GM23338 (cell line): Measurements from ENCODE around the gene LRRC28. TPM values are rescaled to one million over a fixed set of nuclear protein-coding genes. Genes with fewer than 3 reads are reported as not detected.

Source experiments
- ATAC-seq: fragments of 200-7000 bp; cut with Tn5 transposase; 3 replicates; pipeline ENCODE4 v1.9.1; 2020
- DNase-seq: peaks from one replicate; pipeline ENCODE4 v3.0.0-alpha.2; 2015; ENCODE audit warnings: low spot score
- H2AFZ ChIP-seq: fragments of 200-600 bp; sonication (generic); 2 replicates; pipeline ENCODE4 v1.8.0; 2016; ENCODE audit warnings: antibody characterized with exemption, mild to moderate bottlenecking, moderate library complexity
- H3F3A ChIP-seq: fragments of 200-600 bp; sonication (generic); replicated peaks from 2 replicates; pipeline ENCODE4 v1.8.0; 2017; ENCODE audit warnings: antibody characterized with exemption, mixed run types, low read depth
- H3K27ac ChIP-seq: fragments of 200-600 bp; sonication (generic); 2 replicates; pipeline ENCODE4 v1.6.1; 2016; ENCODE audit warnings: low read depth
- H3K27me3 ChIP-seq: fragments of 200-600 bp; sonication (generic); 2 replicates; pipeline ENCODE4 v1.8.0; 2016; ENCODE audit warnings: mild to moderate bottlenecking, mixed run types, moderate library complexity; ENCODE audit not compliant: insufficient read depth
- H3K36me3 ChIP-seq: fragments of 200-600 bp; sonication (generic); 2 replicates; pipeline ENCODE4 v1.8.0; 2016; ENCODE audit warnings: mild to moderate bottlenecking; ENCODE audit not compliant: insufficient read depth
- H3K4me1 ChIP-seq: fragments of 200-600 bp; sonication (generic); 2 replicates; pipeline ENCODE4 v1.8.0; 2016; ENCODE audit warnings: mild to moderate bottlenecking, moderate library complexity; ENCODE audit not compliant: insufficient read depth
- H3K4me2 ChIP-seq: fragments of 200-600 bp; sonication (generic); 2 replicates; pipeline ENCODE4 v1.7.1; 2017; ENCODE audit warnings: mixed run types
- H3K4me3 ChIP-seq: fragments of 200-600 bp; sonication (generic); 2 replicates; pipeline ENCODE4 v1.6.1; 2016; ENCODE audit warnings: mixed run types
- H3K79me2 ChIP-seq: fragments of 200-600 bp; sonication (generic); replicated peaks from 2 replicates; pipeline ENCODE4 v1.8.0; 2017; ENCODE audit warnings: mild to moderate bottlenecking; ENCODE audit not compliant: insufficient read depth
- H3K9me2 ChIP-seq: fragments of 200-600 bp; sonication (generic); 2 replicates; pipeline ENCODE4 v1.8.0; 2017; ENCODE audit not compliant: insufficient read depth
- H4K20me1 ChIP-seq: fragments of 200-600 bp; sonication (generic); replicated peaks from 2 replicates; pipeline ENCODE4 v1.8.0; 2017; ENCODE audit warnings: mild to moderate bottlenecking; ENCODE audit not compliant: insufficient read depth
- H3K27ac Mint-ChIP-seq: 2 replicates; pipeline ENCODE4 v1.8.0; 2020; ENCODE audit warnings: inconsistent platforms, mild to moderate bottlenecking, moderate library complexity, mixed read lengths
- H3K27me3 Mint-ChIP-seq: 3 replicates; pipeline ENCODE4 v1.8.0; 2022; ENCODE audit warnings: low read depth, mild to moderate bottlenecking, moderate library complexity, mixed read lengths, inconsistent platforms; ENCODE audit not compliant: insufficient read depth, poor library complexity
- H3K36me3 Mint-ChIP-seq: 3 replicates; pipeline ENCODE4 v1.8.0; 2021; ENCODE audit warnings: low read depth, mild to moderate bottlenecking, inconsistent platforms, moderate library complexity, mixed read lengths
- H3K4me1 Mint-ChIP-seq: 3 replicates; pipeline ENCODE4 v1.8.0; 2020; ENCODE audit warnings: mild to moderate bottlenecking, inconsistent platforms, mixed read lengths
- H3K4me3 Mint-ChIP-seq: 3 replicates; pipeline ENCODE4 v1.8.0; 2021; ENCODE audit warnings: moderate library complexity, mild to moderate bottlenecking, inconsistent platforms, mixed read lengths
- H3K9me3 Mint-ChIP-seq: 3 replicates; pipeline ENCODE4 v1.8.0; 2020; ENCODE audit warnings: moderate library complexity, mild to moderate bottlenecking, inconsistent platforms, mixed read lengths
- JUNB ChIP-seq: IDR thresholded peaks from one replicate; pipeline ENCODE4 v1.6.1; 2016; ENCODE audit warnings: antibody characterized with exemption; ENCODE audit not compliant: unreplicated experiment
- NANOG ChIP-seq: IDR thresholded peaks from 2 replicates; pipeline ENCODE4 v1.6.1; 2016; ENCODE audit warnings: antibody characterized with exemption, borderline replicate concordance
- STAT1 ChIP-seq: IDR thresholded peaks from one replicate; pipeline ENCODE4 v1.6.1; 2016; ENCODE audit warnings: antibody characterized with exemption; ENCODE audit not compliant: unreplicated experiment
- ZNF114 ChIP-seq: fragments of 250-450 bp; sonication (Bioruptor Pico); IDR thresholded peaks from 2 replicates; pipeline ENCODE4 v1.5.0; 2020; ENCODE audit warnings: mild to moderate bottlenecking, moderate library complexity
- ZNF331 ChIP-seq: fragments of 250-450 bp; sonication (Bioruptor Pico); IDR thresholded peaks from 2 replicates; pipeline ENCODE4 v1.5.0; 2020; ENCODE audit warnings: low read depth, mild to moderate bottlenecking, moderate library complexity
- polyA plus RNA-seq: library from polyadenylated mRNA; unstranded; fragments of >200 nt; fragmentation: Nextera tagmentation; extraction: Ambion mirVana; gene quantifications from 2 replicates; pipeline ENCODE4 v1.2.1, GENCODE V29; 2016
- total RNA-seq: library from RNA; depleted of rRNA; stranded (reverse); fragments of >200 nt; shearing (Covaris generic); gene quantifications from 2 replicates; pipeline ENCODE4 v1.2.3, GENCODE V29; 2014
- TF ChIP-seq, protein P1 (sequence below), 2 experiments: fragments of 200-600 bp in 1 of 2; sonication (generic) in 1 of 2; conservative IDR thresholded peaks; 2 replicates each; pipeline versions ENCODE4 v1.5.1 to v1.6.1; 2016 to 2017; ENCODE audit warnings: antibody characterized with exemption in 2 of 2, low read depth in 2 of 2, mild to moderate bottlenecking in 2 of 2, moderate library complexity in 1 of 2
- TF ChIP-seq, protein P2 (sequence below): IDR thresholded peaks from 2 replicates; pipeline ENCODE4 v1.6.1; 2016; ENCODE audit warnings: antibody characterized with exemption
- TF ChIP-seq, protein P3 (sequence below): fragments of 250-450 bp; sonication (Bioruptor Pico); IDR thresholded peaks from 2 replicates; pipeline ENCODE4 v1.5.0; 2020; ENCODE audit warnings: mild to moderate bottlenecking, moderate library complexity

LRRC28 gene
- total and polyA plus RNA-seq, 2 experiments from 2014 or later: 12.9 to 28.4 TPM

DNA sequence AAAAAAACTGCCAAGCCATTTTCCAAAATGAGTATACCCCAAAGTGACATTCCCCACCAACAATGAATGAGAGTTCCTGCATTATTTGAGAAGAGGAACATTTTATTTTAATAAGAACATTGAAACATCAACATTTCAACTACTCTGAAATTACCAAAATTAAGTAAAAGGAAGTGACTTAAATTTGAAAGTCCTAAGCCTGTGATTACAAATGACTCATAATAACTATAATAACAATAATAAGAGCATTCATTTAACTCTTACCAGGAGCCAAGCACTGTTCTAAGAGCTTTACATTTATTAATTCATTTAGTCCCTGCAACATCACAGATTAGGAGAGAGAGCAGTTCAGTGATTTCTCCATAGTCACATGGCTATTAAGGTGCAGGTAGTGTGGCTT is 32.4 kb downstream of the LRRC28 start:
- H3K4me1 Mint-ChIP-seq: no peaks in the 10 kb centered on the region; the same call in 2 of the 3 replicates
- Histone ChIP-seq H4K20me1 (no peaks in the 10 kb centered on the region), H3K27ac (no peak overlapping the region), H3K27me3 (no peaks in the 10 kb centered on the region), H3K9me2 (no peaks in the 10 kb centered on the region), H3K79me2 (no peaks in the 10 kb centered on the region), H3K4me3 (no peak overlapping the region), H3K4me2 (no peak overlapping the region), H3F3A (no peaks in the 10 kb centered on the region), H2AFZ (no peak overlapping the region), H3K36me3 (no peaks in the 10 kb centered on the region), H3K4me1 (no peaks in the 10 kb centered on the region)
- no peak overlapping the region for H3K27ac Mint-ChIP-seq
- no peak for ATAC-seq
- no peaks in the 10 kb centered on the region for H3K9me3 Mint-ChIP-seq
- no peak overlapping the region for H3K4me3 Mint-ChIP-seq
- no peak for DNase-seq
- TF ChIP-seq STAT1 (no peak), NANOG (no peak), JUNB (no peak), ZNF114 (CRISPR knock-in tag) (no peak), ZNF331 (no peak)
- TF ChIP-seq, protein P1, sequence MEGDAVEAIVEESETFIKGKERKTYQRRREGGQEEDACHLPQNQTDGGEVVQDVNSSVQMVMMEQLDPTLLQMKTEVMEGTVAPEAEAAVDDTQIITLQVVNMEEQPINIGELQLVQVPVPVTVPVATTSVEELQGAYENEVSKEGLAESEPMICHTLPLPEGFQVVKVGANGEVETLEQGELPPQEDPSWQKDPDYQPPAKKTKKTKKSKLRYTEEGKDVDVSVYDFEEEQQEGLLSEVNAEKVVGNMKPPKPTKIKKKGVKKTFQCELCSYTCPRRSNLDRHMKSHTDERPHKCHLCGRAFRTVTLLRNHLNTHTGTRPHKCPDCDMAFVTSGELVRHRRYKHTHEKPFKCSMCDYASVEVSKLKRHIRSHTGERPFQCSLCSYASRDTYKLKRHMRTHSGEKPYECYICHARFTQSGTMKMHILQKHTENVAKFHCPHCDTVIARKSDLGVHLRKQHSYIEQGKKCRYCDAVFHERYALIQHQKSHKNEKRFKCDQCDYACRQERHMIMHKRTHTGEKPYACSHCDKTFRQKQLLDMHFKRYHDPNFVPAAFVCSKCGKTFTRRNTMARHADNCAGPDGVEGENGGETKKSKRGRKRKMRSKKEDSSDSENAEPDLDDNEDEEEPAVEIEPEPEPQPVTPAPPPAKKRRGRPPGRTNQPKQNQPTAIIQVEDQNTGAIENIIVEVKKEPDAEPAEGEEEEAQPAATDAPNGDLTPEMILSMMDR (conservative IDR thresholded peaks at IDR 0.05; ENCODE audit: low read depth in 2 of 2): no peak
- TF ChIP-seq, protein P2, sequence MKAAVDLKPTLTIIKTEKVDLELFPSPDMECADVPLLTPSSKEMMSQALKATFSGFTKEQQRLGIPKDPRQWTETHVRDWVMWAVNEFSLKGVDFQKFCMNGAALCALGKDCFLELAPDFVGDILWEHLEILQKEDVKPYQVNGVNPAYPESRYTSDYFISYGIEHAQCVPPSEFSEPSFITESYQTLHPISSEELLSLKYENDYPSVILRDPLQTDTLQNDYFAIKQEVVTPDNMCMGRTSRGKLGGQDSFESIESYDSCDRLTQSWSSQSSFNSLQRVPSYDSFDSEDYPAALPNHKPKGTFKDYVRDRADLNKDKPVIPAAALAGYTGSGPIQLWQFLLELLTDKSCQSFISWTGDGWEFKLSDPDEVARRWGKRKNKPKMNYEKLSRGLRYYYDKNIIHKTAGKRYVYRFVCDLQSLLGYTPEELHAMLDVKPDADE: no peak
- TF ChIP-seq, protein P3, sequence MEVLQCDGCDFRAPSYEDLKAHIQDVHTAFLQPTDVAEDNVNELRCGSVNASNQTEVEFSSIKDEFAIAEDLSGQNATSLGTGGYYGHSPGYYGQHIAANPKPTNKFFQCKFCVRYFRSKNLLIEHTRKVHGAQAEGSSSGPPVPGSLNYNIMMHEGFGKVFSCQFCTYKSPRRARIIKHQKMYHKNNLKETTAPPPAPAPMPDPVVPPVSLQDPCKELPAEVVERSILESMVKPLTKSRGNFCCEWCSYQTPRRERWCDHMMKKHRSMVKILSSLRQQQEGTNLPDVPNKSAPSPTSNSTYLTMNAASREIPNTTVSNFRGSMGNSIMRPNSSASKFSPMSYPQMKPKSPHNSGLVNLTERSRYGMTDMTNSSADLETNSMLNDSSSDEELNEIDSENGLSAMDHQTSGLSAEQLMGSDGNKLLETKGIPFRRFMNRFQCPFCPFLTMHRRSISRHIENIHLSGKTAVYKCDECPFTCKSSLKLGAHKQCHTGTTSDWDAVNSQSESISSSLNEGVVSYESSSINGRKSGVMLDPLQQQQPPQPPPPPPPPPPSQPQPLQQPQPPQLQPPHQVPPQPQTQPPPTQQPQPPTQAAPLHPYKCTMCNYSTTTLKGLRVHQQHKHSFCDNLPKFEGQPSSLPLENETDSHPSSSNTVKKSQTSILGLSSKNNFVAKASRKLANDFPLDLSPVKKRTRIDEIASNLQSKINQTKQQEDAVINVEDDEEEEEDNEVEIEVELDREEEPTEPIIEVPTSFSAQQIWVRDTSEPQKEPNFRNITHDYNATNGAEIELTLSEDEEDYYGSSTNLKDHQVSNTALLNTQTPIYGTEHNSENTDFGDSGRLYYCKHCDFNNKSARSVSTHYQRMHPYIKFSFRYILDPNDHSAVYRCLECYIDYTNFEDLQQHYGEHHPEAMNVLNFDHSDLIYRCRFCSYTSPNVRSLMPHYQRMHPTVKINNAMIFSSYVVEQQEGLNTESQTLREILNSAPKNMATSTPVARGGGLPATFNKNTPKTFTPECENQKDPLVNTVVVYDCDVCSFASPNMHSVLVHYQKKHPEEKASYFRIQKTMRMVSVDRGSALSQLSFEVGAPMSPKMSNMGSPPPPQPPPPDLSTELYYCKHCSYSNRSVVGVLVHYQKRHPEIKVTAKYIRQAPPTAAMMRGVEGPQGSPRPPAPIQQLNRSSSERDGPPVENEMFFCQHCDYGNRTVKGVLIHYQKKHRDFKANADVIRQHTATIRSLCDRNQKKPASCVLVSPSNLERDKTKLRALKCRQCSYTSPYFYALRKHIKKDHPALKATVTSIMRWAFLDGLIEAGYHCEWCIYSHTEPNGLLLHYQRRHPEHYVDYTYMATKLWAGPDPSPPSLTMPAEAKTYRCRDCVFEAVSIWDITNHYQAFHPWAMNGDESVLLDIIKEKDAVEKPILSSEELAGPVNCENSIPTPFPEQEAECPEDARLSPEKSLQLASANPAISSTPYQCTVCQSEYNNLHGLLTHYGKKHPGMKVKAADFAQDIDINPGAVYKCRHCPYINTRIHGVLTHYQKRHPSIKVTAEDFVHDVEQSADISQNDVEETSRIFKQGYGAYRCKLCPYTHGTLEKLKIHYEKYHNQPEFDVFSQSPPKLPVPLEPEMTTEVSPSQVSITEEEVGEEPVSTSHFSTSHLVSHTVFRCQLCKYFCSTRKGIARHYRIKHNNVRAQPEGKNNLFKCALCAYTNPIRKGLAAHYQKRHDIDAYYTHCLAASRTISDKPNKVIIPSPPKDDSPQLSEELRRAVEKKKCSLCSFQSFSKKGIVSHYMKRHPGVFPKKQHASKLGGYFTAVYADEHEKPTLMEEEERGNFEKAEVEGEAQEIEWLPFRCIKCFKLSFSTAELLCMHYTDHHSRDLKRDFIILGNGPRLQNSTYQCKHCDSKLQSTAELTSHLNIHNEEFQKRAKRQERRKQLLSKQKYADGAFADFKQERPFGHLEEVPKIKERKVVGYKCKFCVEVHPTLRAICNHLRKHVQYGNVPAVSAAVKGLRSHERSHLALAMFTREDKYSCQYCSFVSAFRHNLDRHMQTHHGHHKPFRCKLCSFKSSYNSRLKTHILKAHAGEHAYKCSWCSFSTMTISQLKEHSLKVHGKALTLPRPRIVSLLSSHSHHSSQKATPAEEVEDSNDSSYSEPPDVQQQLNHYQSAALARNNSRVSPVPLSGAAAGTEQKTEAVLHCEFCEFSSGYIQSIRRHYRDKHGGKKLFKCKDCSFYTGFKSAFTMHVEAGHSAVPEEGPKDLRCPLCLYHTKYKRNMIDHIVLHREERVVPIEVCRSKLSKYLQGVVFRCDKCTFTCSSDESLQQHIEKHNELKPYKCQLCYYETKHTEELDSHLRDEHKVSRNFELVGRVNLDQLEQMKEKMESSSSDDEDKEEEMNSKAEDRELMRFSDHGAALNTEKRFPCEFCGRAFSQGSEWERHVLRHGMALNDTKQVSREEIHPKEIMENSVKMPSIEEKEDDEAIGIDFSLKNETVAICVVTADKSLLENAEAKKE (CRISPR knock-in tag): no peak
- H3K27me3 Mint-ChIP-seq: peaks cover 5% of the 10 kb centered on the region
- no peaks in the 10 kb centered on the region for H3K36me3 Mint-ChIP-seq
